Inferior parietal cortex (tissue), 1 donor: ENCODE measurements around the gene OR52N2.

Source experiments
- DNase-seq: peaks from one replicate; pipeline ENCODE4 v3.0.0-alpha.2; 2016; ENCODE audit errors: extremely low spot score

OR52N2 gene

GRCh38 chr11:5808500-5809121 lies at the start of gene OR52N2:
TSS of gene OR52N2 (plus strand) at chr11:5808924. CDS start at chr11:5820336, 11,412 bp downstream.
- peak; percentile 93 for DNase-seq

- no peak for DNase-seq
Measured at GRCh38 chr11:5767056-5767455, 41.7 kb upstream of the OR52N2 start.

GRCh38 chr11:5783255-5783654 lies 25.5 kb upstream of the OR52N2 start, which contains the start of gene OR52N5:
TSS of gene OR52N5 (minus strand) at chr11:5783355. CDS start at chr11:5778634, 4,721 bp downstream.
- no peak for DNase-seq

GRCh38 chr11:5791165-5791564 lies 17.6 kb upstream of the OR52N2 start, which contains the start of gene OR52N1:
TSS of gene OR52N1 (minus strand) at chr11:5791265. CDS start at chr11:5788816, 2,449 bp downstream.
- DNase-seq, result no peak

GRCh38 chr11:5796541-5796940 lies 12.2 kb upstream of the OR52N2 start:
- no peak for DNase-seq

GRCh38 chr11:5803982-5804381 lies 4.7 kb upstream of the OR52N2 start:
- no peak for DNase-seq

- no peak for DNase-seq
Measured at GRCh38 chr11:5807580-5807979, 1.1 kb upstream of the OR52N2 start.

- no peak for DNase-seq
Measured at GRCh38 chr11:5809122-5809519, 397 bp downstream of the OR52N2 start.

- no peak for DNase-seq
Measured at GRCh38 chr11:5809905-5810795, 1.4 kb downstream of the OR52N2 start.

GRCh38 chr11:5815534-5815933 lies 6.8 kb downstream of the OR52N2 start:
- DNase-seq, result no peak

- no peak for DNase-seq
Measured at GRCh38 chr11:5818245-5818886, 9.6 kb downstream of the OR52N2 start.

GRCh38 chr11:5831196-5831829 lies 22.6 kb downstream of the OR52N2 start:
- no peak for DNase-seq

- no peak for DNase-seq
Measured at GRCh38 chr11:5833446-5833845, 24.7 kb downstream of the OR52N2 start.

GRCh38 chr11:5837695-5838094 lies 29.0 kb downstream of the OR52N2 start:
- no peak for DNase-seq

GRCh38 chr11:5841797-5842196 lies 33.1 kb downstream of the OR52N2 start, which contains the start of gene OR52E6:
TSS of gene OR52E6 (minus strand) at chr11:5841897. CDS start at chr11:5841897, 0 bp downstream.
- no peak for DNase-seq

- DNase-seq, result no peak
Measured at GRCh38 chr11:5846701-5847100, 38.0 kb downstream of the OR52N2 start.

GRCh38 chr11:5847711-5848110 lies 39.0 kb downstream of the OR52N2 start:
- DNase-seq, result no peak

- DNase-seq, result no peak
Measured at GRCh38 chr11:5851002-5851401, 42.3 kb downstream of the OR52N2 start.

GRCh38 chr11:5857590-5857989 lies 48.9 kb downstream of the OR52N2 start, which contains the start of gene OR52E8:
TSS of gene OR52E8 (minus strand) at chr11:5857690. CDS start at chr11:5857690, 0 bp downstream.
- no peak for DNase-seq

- no peak for DNase-seq
Measured at GRCh38 chr11:5865826-5866225, 57.1 kb downstream of the OR52N2 start.
